ENCODE data around the gene TOX3. TPM values are rescaled to one million over a fixed set of nuclear protein-coding genes. Genes with fewer than 3 reads are reported as not detected.

The TOX3 gene
- total and polyA plus RNA-seq, 2 of the 8 experiments (the other 6 are each of a cell fraction or from before 2014, with no cell fraction given) = 16.7 to 31.2 TPM

- POLR2A ChIA-PET (ENCODE audit: partially characterized antibody) = interaction anchor here (1.0 kb wide), 1 partner anchor 45 kb away, joined by 3 read pairs; no protein-coding TSS in a partner anchor
- no peak for TF ChIP-seq SP2 (IDR thresholded peaks at IDR 0.05; ENCODE audit: low read length)
- TF ChIP-seq NANOG (IDR thresholded peaks at IDR 0.05; ENCODE audit: insufficient read depth, low read depth, low read length, poor library complexity, severe bottlenecking) = no peak
- no peak for TF ChIP-seq TAF1 (IDR thresholded peaks at IDR 0.05; ENCODE audit: low read depth, low read length)
- no peak for TF ChIP-seq BCL11A (IDR thresholded peaks at IDR 0.05; ENCODE audit: low read depth in 2 of 2, low read length in 2 of 2)
- no peak for TF ChIP-seq TCF12 (IDR thresholded peaks at IDR 0.05; ENCODE audit: low read depth, low read length)
- no peak for TF ChIP-seq KDM4A (IDR thresholded peaks at IDR 0.05; ENCODE audit: low read depth, low read length, severe bottlenecking)
- TF ChIP-seq TAF7 (optimal IDR thresholded peaks at IDR 0.05; ENCODE audit: borderline replicate concordance, low read depth, low read length) = no peak
- no peak for TF ChIP-seq ZNF274 (IDR thresholded peaks at IDR 0.05; ENCODE audit: borderline replicate concordance, extremely low read depth, low read length)
- no peak for TF ChIP-seq JUN (IDR thresholded peaks at IDR 0.05; ENCODE audit: low read depth, low read length)
- TF ChIP-seq SIRT6 (IDR thresholded peaks at IDR 0.05; ENCODE audit: low read length) = no peak
- TF ChIP-seq SP4 (IDR thresholded peaks at IDR 0.05; ENCODE audit: low read length) = no peak
- no peak for TF ChIP-seq RAD21 (IDR thresholded peaks at IDR 0.05 in 1 of 2, conservative IDR thresholded peaks at IDR 0.05 in 1 of 2; ENCODE audit: low read depth in 2 of 2, low read length in 2 of 2)
- TF ChIP-seq KDM1A (IDR thresholded peaks at IDR 0.05; ENCODE audit: borderline replicate concordance, low read length) = no peak
- no peak for TF ChIP-seq USF2 (IDR thresholded peaks at IDR 0.05; ENCODE audit: low read length)
These were observed 44.5 kb upstream of the TOX3 start for GRCh38 chr16:52591471-52591870.

More at GRCh38 chr16:52591471-52591870, 44.5 kb upstream of the TOX3 start:
- Histone ChIP-seq H3K36me3 (ENCODE audit: control insufficient read depth in 2 of 4, insufficient read depth in 4 of 4, low read length in 3 of 4) (no peaks in the 10 kb centered on the region), H2BK5ac (ENCODE audit: low read depth, low read length) (no peak overlapping the region), H3K56ac (replicated peaks; ENCODE audit: insufficient read length, low read depth, low read length) (no peak overlapping the region), H2AK5ac (ENCODE audit: low read depth, low read length) (no peak overlapping the region), H2BK15ac (ENCODE audit: low read length) (no peak overlapping the region), H4K91ac (replicated peaks; ENCODE audit: insufficient read length, low read length) (no peak overlapping the region), H3K4me1 (replicated peaks in 1 of 4; ENCODE audit: control insufficient read depth in 3 of 4, insufficient read depth in 4 of 4, low read length in 3 of 4) (no peaks in the 10 kb centered on the region), H3K27me3 (replicated peaks in 1 of 4; ENCODE audit: control insufficient read depth in 3 of 4, extremely low read depth in 1 of 4, insufficient read depth in 3 of 4, low read length in 3 of 4) (no peaks in the 10 kb centered on the region), H2AFZ (ENCODE audit: low read length) (no peak overlapping the region), H4K20me1 (replicated peaks in 1 of 2; ENCODE audit: control insufficient read depth in 1 of 2, insufficient read depth in 2 of 2, low read length in 2 of 2) (peaks cover 0 to 2% of the 10 kb centered on the region in 2 experiments), H3K4me2 (ENCODE audit: insufficient read depth in 1 of 2, low read depth in 2 of 2, low read length in 2 of 2) (no peak overlapping the region), H3K79me1 (ENCODE audit: low read depth, low read length) (no peaks in the 10 kb centered on the region), H3K9ac (replicated peaks in 1 of 4; ENCODE audit: extremely low read depth in 1 of 4, low read depth in 3 of 4, low read length in 3 of 4) (no peak overlapping the region), H2BK12ac (ENCODE audit: low read depth, low read length) (no peak overlapping the region), H3K27ac (ENCODE audit: low read depth, low read length) (no peak overlapping the region), H4K5ac (ENCODE audit: insufficient read length, low read depth, low read length) (no peak overlapping the region), H3K14ac (ENCODE audit: insufficient read length) (no peak overlapping the region), H3K23ac (ENCODE audit: insufficient read length) (no peak overlapping the region), H3K4me3 (ENCODE audit: extremely low read depth in 1 of 4, insufficient read depth in 2 of 4, low read depth in 3 of 4, low read length in 4 of 4) (no peak overlapping the region), H3K9me3 (ENCODE audit: insufficient read depth in 2 of 2, low read depth in 1 of 2, low read length in 1 of 2) (no peaks in the 10 kb centered on the region), H3K79me2 (ENCODE audit: control insufficient read depth in 1 of 2, insufficient read depth in 2 of 2, low read length in 2 of 2) (no peaks in the 10 kb centered on the region), H2BK120ac (replicated peaks; ENCODE audit: low read depth, low read length) (no peak overlapping the region), H3K23me2 (ENCODE audit: low read depth, low read length) (no peaks in the 10 kb centered on the region; the same call in 1 of the 2 replicates), H3K18ac (ENCODE audit: extremely low read depth, low read length) (no peak overlapping the region), H4K8ac (ENCODE audit: extremely low read depth, insufficient read depth, low read length) (no peak overlapping the region), H2BK20ac (ENCODE audit: low read length) (no peak overlapping the region), H3K4ac (replicated peaks; ENCODE audit: insufficient read length, low read depth, low read length) (no peak overlapping the region)
- WGBS, 2 experiments (ENCODE audit: extremely low coverage in 1 of 2, insufficient coverage in 1 of 2, insufficient read length in 1 of 2, insufficient replicate concordance in 2 of 2, low coverage in 1 of 2, low lambda C conversion rate in 2 of 2, missing lambda C conversion rate in 1 of 2) = 95% methylated on average over 5 of the region's 5 CpGs; no CpG with 5 or more reads in 1 of the 2 experiments
- FAIRE-seq (no peak), DNase-seq (ENCODE audit: low read depth in 1 of 2, low spot score in 2 of 2) (no peak)
- CTCF ChIA-PET (ENCODE audit: partially characterized antibody) = no interaction called here

Measured in H1 (cell line).